Measurements from ENCODE around the gene NAB2. TPM values are rescaled to one million over a fixed set of nuclear protein-coding genes. Genes with fewer than 3 reads are reported as not detected.
A peak's percentile ranks its signal among the peaks of the same experiment; 100 is the strongest.

NAB2 gene
- total RNA-seq, result 10 to 100 TPM; 12.8 to 22.7 (median 14.7) TPM
- 13.8 TPM for polyA plus RNA-seq
- long read RNA-seq, donor 1, transcript NAB2-201 (7 exons, 2,711 nt), result major isoform, 18 of 25 reads
- long read RNA-seq, donor 1, partial matches to known transcripts, result 6 of 25 reads
- long read RNA-seq, donor 1, other reads (novel, unspliced or antisense), result 0 of 25 reads
- long read RNA-seq, donor 2, transcript NAB2-201 (7 exons, 2,711 nt), result major isoform, 8 of 13 reads
- long read RNA-seq, donor 2, partial matches to known transcripts, result 2 of 13 reads
- long read RNA-seq, donor 2, other reads (novel, unspliced or antisense), result 0 of 13 reads
- long read RNA-seq, donor 3, partial matches to known transcripts, result 7 of 11 reads
- long read RNA-seq, donor 3, other reads (novel, unspliced or antisense), result 0 of 11 reads
- long read RNA-seq, donor 4, transcript NAB2-201 (7 exons, 2,711 nt), result major isoform, 8 of 15 reads
- long read RNA-seq, donor 4, partial matches to known transcripts, result 6 of 15 reads
- long read RNA-seq, donor 4, other reads (novel, unspliced or antisense), result 1 of 15 reads

- no peaks in the 10 kb centered on the region for H3K9me3 ChIP-seq (ENCODE audit: control insufficient read depth, low read length)
- intact Hi-C loops (cut with DNase I), result no loop called here
- WGBS, result under 1% methylated on average over 91 of the region's 91 CpGs
- ATAC-seq, result peak; percentile 78 to 85
- peaks cover 4% of the 10 kb centered on the region for H3K4me1 ChIP-seq (ENCODE audit: control insufficient read depth, insufficient read depth, low read length)
- no peaks in the 10 kb centered on the region for H3K27me3 ChIP-seq (ENCODE audit: control insufficient read depth, insufficient read depth)
- peak; percentile 97 to 99 (median 99) for DNase-seq
- H3K4me3 ChIP-seq (ENCODE audit: low read length), result peak within 1 kb of the TSS; percentile 78
- H3K27ac ChIP-seq (ENCODE audit: low read length), result peak within 1 kb of the TSS; percentile 100
These were observed at the start of gene NAB2 for GRCh38 chr12:57088354-57089270. NAB2 (plus strand) TSS chr12:57089114; CDS start chr12:57089272, 158 bp downstream.

GRCh38 chr12:57040211-57040610 lies 48.7 kb upstream of the NAB2 start:
- no peaks in the 10 kb centered on the region for H3K27me3 ChIP-seq (ENCODE audit: control insufficient read depth, insufficient read depth)
- H3K9me3 ChIP-seq (ENCODE audit: control insufficient read depth, low read length), result no peaks in the 10 kb centered on the region
- H3K4me3 ChIP-seq (ENCODE audit: low read length), result no peak overlapping the region
- DNase-seq (no peak), ATAC-seq (no peak)
- 91% methylated on average over 4 of the region's 4 CpGs for WGBS
- H3K4me1 ChIP-seq (ENCODE audit: control insufficient read depth, insufficient read depth, low read length), result no peaks in the 10 kb centered on the region
- intact Hi-C loops (cut with DNase I), result no loop called here
- H3K27ac ChIP-seq (ENCODE audit: low read length), result no peak overlapping the region

- intact Hi-C loops (cut with DNase I), result no loop called here
- ATAC-seq, result no peak
- no peak for DNase-seq
- no peaks in the 10 kb centered on the region for H3K27me3 ChIP-seq (ENCODE audit: control insufficient read depth, insufficient read depth)
- no peak overlapping the region for H3K4me3 ChIP-seq (ENCODE audit: low read length)
- H3K4me1 ChIP-seq (ENCODE audit: control insufficient read depth, insufficient read depth, low read length), result no peaks in the 10 kb centered on the region
- H3K27ac ChIP-seq (ENCODE audit: low read length), result no peak overlapping the region
- H3K9me3 ChIP-seq (ENCODE audit: control insufficient read depth, low read length), result no peaks in the 10 kb centered on the region
- WGBS, result 61% methylated on average over 2 of the region's 2 CpGs
These were observed 48.2 kb upstream of the NAB2 start for GRCh38 chr12:57040750-57041149.

- H3K4me3 ChIP-seq (ENCODE audit: low read length), result no peak overlapping the region
- intact Hi-C loops (cut with DNase I), result no loop called here
- ATAC-seq (no peak), DNase-seq (no peak)
- H3K27ac ChIP-seq (ENCODE audit: low read length), result no peak overlapping the region
- no peaks in the 10 kb centered on the region for H3K27me3 ChIP-seq (ENCODE audit: control insufficient read depth, insufficient read depth)
- H3K4me1 ChIP-seq (ENCODE audit: control insufficient read depth, insufficient read depth, low read length), result no peaks in the 10 kb centered on the region
- no peaks in the 10 kb centered on the region for H3K9me3 ChIP-seq (ENCODE audit: control insufficient read depth, low read length)
- 95% methylated on average over 2 of the region's 2 CpGs for WGBS
These were observed 46.2 kb upstream of the NAB2 start for GRCh38 chr12:57042695-57043094.

- no peaks in the 10 kb centered on the region for H3K9me3 ChIP-seq (ENCODE audit: control insufficient read depth, low read length)
- H3K27ac ChIP-seq (ENCODE audit: low read length), result no peak overlapping the region
- no peak for ATAC-seq
- intact Hi-C loops (cut with DNase I), result no loop called here
- H3K4me3 ChIP-seq (ENCODE audit: low read length), result no peak overlapping the region
- DNase-seq, result no peak
- WGBS, result 87% methylated on average over 6 of the region's 6 CpGs
- no peaks in the 10 kb centered on the region for H3K27me3 ChIP-seq (ENCODE audit: control insufficient read depth, insufficient read depth)
- no peaks in the 10 kb centered on the region for H3K4me1 ChIP-seq (ENCODE audit: control insufficient read depth, insufficient read depth, low read length)
These were observed 44.4 kb upstream of the NAB2 start for GRCh38 chr12:57044468-57044867.

- ATAC-seq, result no peak
- DNase-seq, result no peak
- Histone ChIP-seq H3K4me1 (ENCODE audit: control insufficient read depth, insufficient read depth, low read length) (no peaks in the 10 kb centered on the region), H3K27ac (ENCODE audit: low read length) (no peak overlapping the region), H3K27me3 (ENCODE audit: control insufficient read depth, insufficient read depth) (no peaks in the 10 kb centered on the region), H3K9me3 (ENCODE audit: control insufficient read depth, low read length) (no peaks in the 10 kb centered on the region), H3K4me3 (ENCODE audit: low read length) (no peak overlapping the region)
- 90% methylated on average over 3 of the region's 3 CpGs for WGBS
- intact Hi-C loops (cut with DNase I), result no loop called here
These were observed 44.0 kb upstream of the NAB2 start for GRCh38 chr12:57044889-57045288.

- DNase-seq (no peak), ATAC-seq (no peak)
- WGBS, result 60% methylated on average over 6 of the region's 6 CpGs
- Histone ChIP-seq H3K4me3 (ENCODE audit: low read length) (no peak overlapping the region), H3K27ac (ENCODE audit: low read length) (no peak overlapping the region), H3K27me3 (ENCODE audit: control insufficient read depth, insufficient read depth) (no peaks in the 10 kb centered on the region), H3K4me1 (ENCODE audit: control insufficient read depth, insufficient read depth, low read length) (no peaks in the 10 kb centered on the region), H3K9me3 (ENCODE audit: control insufficient read depth, low read length) (no peaks in the 10 kb centered on the region)
- intact Hi-C loops (cut with DNase I), result no loop called here
These were observed 42.7 kb upstream of the NAB2 start for GRCh38 chr12:57046086-57046791.

- no peaks in the 10 kb centered on the region for H3K9me3 ChIP-seq (ENCODE audit: control insufficient read depth, low read length)
- H3K4me1 ChIP-seq (ENCODE audit: control insufficient read depth, insufficient read depth, low read length), result no peaks in the 10 kb centered on the region
- H3K27ac ChIP-seq (ENCODE audit: low read length), result no peak overlapping the region
- intact Hi-C loops (cut with DNase I), result no loop called here
- no peak overlapping the region for H3K4me3 ChIP-seq (ENCODE audit: low read length)
- WGBS, result 70% methylated on average over 10 of the region's 10 CpGs
- peak in 1 of 2 donors; percentile 33 for ATAC-seq
- no peaks in the 10 kb centered on the region for H3K27me3 ChIP-seq (ENCODE audit: control insufficient read depth, insufficient read depth)
- no peak for DNase-seq
These were observed 41.7 kb upstream of the NAB2 start for GRCh38 chr12:57046947-57047890.

- Histone ChIP-seq H3K4me1 (ENCODE audit: control insufficient read depth, insufficient read depth, low read length) (no peaks in the 10 kb centered on the region), H3K27ac (ENCODE audit: low read length) (no peak overlapping the region), H3K27me3 (ENCODE audit: control insufficient read depth, insufficient read depth) (no peaks in the 10 kb centered on the region), H3K9me3 (ENCODE audit: control insufficient read depth, low read length) (no peaks in the 10 kb centered on the region), H3K4me3 (ENCODE audit: low read length) (no peak overlapping the region)
- intact Hi-C loops (cut with DNase I), result no loop called here
- no peak for ATAC-seq
- 80% methylated on average over 1 of the region's 1 CpG for WGBS
- DNase-seq, result no peak
These were observed 40.9 kb upstream of the NAB2 start for GRCh38 chr12:57047981-57048380.
